ENCODE results near the gene SLC22A23.

Gene SLC22A23

GRCh38 chr6:3280866-3281465, 175.9 kb downstream of the SLC22A23 start:
- no peak for DNase-seq

DNA sequence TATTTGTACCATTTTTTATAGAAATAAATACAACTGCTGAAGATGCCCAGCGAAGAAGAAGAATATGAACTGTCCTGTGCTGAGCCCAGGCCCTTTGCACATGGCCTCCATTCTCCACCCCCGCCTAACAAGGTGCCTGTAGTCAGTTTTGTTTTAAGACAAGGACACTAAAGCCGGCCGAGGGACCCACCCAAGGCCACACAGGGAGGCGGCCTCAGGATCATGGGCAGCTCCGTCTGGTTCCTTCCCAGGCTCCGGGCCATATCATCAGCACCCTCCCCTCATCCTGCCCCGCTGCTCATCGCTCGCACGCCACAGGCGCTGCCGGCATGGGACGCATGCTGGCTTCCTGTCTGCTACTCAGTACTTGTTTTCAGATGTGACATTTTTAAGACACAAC, 176.8 kb downstream of the SLC22A23 start:
- DNase-seq = no peak

DNA sequence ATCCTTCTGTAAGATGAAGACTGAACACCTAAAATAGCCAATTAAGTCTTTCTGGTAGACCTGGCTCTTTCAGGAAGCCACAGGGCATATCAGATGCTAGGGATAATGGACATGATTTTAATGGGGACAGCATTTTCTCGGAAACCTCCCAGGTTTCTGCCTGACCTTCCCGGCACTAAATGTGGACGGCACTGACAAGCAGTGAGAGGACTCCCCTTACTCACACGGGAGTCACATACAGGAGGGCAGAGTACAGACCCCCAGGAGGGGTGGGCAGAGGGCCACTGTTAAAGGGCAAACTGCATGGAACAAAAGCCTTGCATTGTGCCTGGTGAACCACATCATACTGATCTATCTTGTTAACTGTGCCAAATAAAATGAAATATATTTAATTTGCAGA, 178.2 kb downstream of the SLC22A23 start:
- no peak for DNase-seq

GRCh38 chr6:3277851-3278416, 178.9 kb downstream of the SLC22A23 start:
- DNase-seq = no peak

GRCh38 chr6:3277251-3277650, 179.6 kb downstream of the SLC22A23 start:
- DNase-seq = no peak

GRCh38 chr6:3276174-3277167, 180.4 kb downstream of the SLC22A23 start:
- DNase-seq = no peak

- no peak for DNase-seq
These were observed 182.9 kb downstream of the SLC22A23 start for GRCh38 chr6:3273707-3274521.

DNA sequence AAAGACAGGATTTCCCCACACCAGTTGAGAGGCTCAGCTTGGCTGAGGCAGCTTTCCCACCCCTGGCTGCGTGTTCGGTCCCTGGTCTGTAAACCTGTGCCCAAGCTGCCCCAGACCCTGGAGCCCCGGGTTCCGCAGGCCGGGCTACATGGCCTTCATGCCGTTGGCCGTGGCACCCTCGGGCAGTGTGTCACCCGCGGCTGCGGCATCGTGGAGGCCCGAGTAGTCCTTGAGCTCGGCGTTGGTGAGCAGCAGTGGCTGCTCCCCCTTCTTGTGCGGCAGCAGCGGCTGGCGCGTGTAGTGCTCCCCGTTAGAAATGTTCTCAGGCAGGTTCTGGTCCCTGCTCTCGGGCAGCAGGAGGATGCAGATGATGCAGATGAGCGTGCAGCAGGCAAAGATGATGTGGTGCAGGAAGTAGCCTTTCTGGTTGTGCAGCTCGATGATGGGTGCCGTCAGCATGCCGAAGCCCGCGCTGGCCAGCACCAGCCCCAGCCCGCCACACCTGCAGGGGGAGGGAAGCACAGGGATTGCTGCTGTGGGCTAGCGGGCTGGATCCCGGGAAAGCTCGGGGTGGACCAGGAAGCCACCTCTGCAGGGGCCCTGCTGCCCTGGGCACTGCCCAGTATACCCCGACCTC, 183.8 kb downstream of the SLC22A23 start:
- DNase-seq = no peak

DNA sequence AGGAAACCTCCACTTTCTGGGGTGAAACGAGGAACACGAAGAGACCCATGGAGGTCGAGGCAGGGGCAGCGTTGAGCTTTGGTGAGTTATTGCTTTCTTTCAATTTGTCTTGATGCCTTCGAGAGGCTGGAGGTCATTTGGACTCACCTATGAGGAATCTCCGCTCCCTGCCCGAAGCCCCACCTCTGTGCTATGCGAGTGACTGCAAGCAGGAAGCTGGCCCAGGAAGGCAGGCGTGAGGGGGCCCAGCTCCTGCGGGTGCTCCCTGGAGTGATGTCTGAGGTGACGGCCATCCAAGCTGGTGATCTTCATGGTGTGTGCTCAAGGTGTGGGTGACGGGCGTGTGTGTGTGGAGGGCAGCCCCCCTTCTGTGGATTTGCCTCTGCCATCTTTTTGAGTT, 185.1 kb downstream of the SLC22A23 start:
- DNase-seq = no peak

GRCh38 chr6:3270258-3270657, 186.6 kb downstream of the SLC22A23 start:
- DNase-seq = no peak

- DNase-seq = no peak
These were observed 187.4 kb downstream of the SLC22A23 start for GRCh38 chr6:3269281-3269975.

GRCh38 chr6:3268680-3269079, 188.2 kb downstream of the SLC22A23 start:
- no peak for DNase-seq

DNA sequence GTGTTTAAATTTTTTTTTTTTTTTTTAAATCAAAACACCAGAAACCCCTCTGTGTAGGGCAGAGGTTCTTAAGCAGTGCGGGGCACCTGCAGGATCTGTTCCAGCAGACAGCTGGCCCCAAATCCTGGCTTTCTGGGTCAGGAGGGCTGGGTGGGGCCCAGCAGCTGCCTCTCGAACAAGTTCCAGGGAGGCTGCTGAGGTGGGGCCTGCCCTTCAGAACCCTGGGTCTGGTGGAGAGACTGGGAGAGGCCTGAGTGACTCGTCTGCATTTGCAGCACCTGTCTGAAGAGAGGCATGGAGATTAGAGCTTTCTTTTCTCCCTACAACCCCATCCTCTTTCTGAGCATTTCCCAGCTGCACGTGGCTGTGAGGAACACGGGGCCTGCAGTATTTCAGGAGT, 189.7 kb downstream of the SLC22A23 start:
- DNase-seq = no peak

GRCh38 chr6:3266170-3266569, 190.7 kb downstream of the SLC22A23 start:
- no peak for DNase-seq

DNA sequence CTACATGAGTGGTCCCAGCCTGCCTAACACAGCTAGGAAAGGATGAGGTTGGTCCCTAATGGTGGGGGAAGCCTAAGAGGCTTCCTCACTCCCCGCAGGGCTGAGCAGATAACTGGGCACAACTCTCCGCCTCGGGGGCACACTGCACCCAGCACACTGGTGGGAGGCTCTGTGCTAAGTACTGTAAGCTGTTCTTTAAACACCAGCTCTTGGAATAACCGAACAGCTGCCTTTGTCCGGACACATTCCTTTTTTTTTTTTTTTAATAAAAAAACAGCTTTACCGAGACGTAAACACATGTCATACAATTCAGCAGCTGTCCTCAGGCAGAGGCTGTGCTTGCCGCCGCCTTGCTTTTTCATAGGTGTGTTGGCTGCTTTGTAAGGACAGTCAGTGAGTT, 191.2 kb downstream of the SLC22A23 start:
- no peak for DNase-seq

DNA sequence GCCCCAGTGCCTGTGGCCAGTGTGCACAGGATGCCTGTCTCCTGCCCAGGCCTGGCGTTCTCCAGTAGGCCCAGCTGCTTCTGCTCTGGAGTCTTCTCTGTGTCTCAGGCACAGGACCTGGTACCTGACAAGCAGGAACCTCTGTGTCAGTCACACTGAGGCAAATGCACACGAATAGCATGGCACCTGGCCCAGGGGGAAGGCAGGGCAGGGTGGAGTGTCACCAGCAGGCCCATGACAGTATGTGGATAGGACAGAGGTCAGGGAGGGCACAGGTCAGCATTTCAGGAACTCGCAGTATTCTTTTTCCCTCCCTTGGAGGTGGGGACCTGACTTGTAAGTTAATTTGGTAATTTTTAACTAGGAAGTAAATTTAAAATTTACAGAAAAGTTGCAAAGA, 192.5 kb downstream of the SLC22A23 start:
- no peak for DNase-seq

- no peak for DNase-seq
These were observed 193.8 kb downstream of the SLC22A23 start for GRCh38 chr6:3263096-3263495.

- no peak for DNase-seq
These were observed 194.9 kb downstream of the SLC22A23 start for GRCh38 chr6:3261921-3262320.

DNA sequence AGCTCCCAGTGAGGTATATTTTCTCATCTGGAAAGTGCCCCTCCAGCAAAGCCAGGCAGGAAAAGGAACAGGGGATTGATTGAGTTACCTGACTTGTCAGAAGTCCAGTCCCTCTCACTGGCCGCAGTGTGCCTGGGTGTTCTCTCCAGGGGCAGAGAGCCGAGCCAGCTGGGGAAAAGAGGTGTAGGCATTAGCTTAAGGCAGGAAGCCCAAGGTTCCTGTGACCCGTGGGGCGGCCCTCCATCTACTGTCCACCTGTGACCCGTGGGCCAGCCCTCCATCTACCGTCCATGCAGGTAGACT, 195.4 kb downstream of the SLC22A23 start:
- no peak for DNase-seq

DNA sequence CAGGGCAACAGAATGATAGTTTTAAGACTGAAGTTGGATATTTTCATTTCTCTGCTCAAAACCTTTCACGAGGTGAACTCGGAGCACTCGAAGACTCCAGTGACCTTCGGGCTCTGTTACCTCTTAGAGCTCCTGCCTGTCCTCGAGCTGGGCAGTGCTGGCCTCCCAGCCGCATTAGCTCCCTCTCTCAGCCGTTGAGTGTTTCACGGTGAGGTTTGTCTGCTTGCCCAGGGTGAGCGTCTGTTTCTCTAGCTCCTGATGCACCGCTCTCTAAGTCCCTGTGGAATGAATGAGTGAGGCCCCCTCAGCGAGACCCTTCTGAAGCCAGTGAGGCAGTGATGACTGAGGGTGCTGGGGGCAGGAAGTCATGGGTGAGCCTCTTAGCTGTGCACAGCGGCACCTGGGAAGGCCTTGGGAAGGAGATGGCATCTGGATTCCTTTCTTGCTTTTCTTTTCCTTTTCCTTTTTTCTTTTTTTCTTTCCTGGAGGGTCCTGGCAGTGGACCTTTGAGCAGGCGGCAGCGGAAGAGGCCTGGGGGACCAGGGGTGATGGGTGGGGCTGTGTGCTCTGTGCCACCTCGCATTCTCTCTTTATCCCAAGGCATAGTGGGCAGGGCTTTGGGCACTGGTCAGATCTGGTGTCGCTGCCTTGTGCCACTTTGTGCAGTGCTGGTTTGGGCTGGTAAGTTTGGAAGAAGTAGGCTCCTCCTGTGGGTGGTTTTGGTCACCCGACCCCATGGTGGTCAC, 195.9 kb downstream of the SLC22A23 start:
- no peak for DNase-seq

- no peak for DNase-seq
These were observed 196.6 kb downstream of the SLC22A23 start for GRCh38 chr6:3260296-3260695.

Measured in NCI-H1694 treated with DMSO at 0.1 percent for 48 hours (cell line).